Measurements from ENCODE around the gene PLCD1.

GRCh38 chr3:38020342-38020726 lies 9.1 kb downstream of the PLCD1 start:
- TF ChIP-seq CTCF (IDR thresholded peaks at IDR 0.05) (no peak), POLR2A (IDR thresholded peaks at IDR 0.05) (no peak)

All from uterus (tissue), 2 donors.